Loucy (cell line): ENCODE data around the gene RILPL2.

Source experiments
- H2AFZ ChIP-seq: fragments of 200-600 bp; sonication (generic); 2 replicates; pipeline ENCODE4 v1.6.0; 2016; ENCODE audit warnings: antibody characterized with exemption, mild to moderate bottlenecking, low read length, moderate library complexity
- H3F3A ChIP-seq: fragments of 200-600 bp; 2 replicates; pipeline ENCODE4 v1.6.0; 2016; ENCODE audit warnings: antibody characterized with exemption, low read depth, mild to moderate bottlenecking
- H3K27me3 ChIP-seq: fragments of 200-600 bp; sonication (generic); 2 replicates; pipeline ENCODE4 v1.6.1; 2014; ENCODE audit warnings: low read length, mild to moderate bottlenecking; ENCODE audit not compliant: insufficient read depth, poor library complexity, severe bottlenecking
- H3K36me3 ChIP-seq: fragments of 200-600 bp; sonication (generic); 2 replicates; pipeline ENCODE4 v1.6.1; 2016; ENCODE audit warnings: low read length; ENCODE audit not compliant: insufficient read depth
- H3K4me1 ChIP-seq: fragments of 200-600 bp; sonication (generic); 2 replicates; pipeline ENCODE4 v1.5.1; 2014; ENCODE audit warnings: low read length, mild to moderate bottlenecking; ENCODE audit not compliant: insufficient read depth, poor library complexity, severe bottlenecking
- H3K4me2 ChIP-seq: fragments of 200-600 bp; sonication (generic); 2 replicates; pipeline ENCODE4 v1.6.0; 2014; ENCODE audit warnings: antibody characterized with exemption, low read length, low read depth, mild to moderate bottlenecking; ENCODE audit not compliant: poor library complexity, severe bottlenecking
- H3K4me3 ChIP-seq: fragments of 200-600 bp; sonication (generic); 2 replicates; pipeline ENCODE4 v1.5.1; 2014; ENCODE audit warnings: low read length, mild to moderate bottlenecking, mixed read lengths; ENCODE audit not compliant: poor library complexity, severe bottlenecking
- H3K79me2 ChIP-seq: fragments of 200-600 bp; sonication (generic); 2 replicates; pipeline ENCODE4 v1.6.1; 2014; ENCODE audit warnings: low read length; ENCODE audit not compliant: insufficient read depth
- H3K9ac ChIP-seq: fragments of 200-600 bp; sonication (generic); 2 replicates; pipeline ENCODE4 v1.6.0; 2014; ENCODE audit warnings: mild to moderate bottlenecking, low read depth, low read length, moderate library complexity; ENCODE audit not compliant: poor library complexity, severe bottlenecking
- H3K9me2 ChIP-seq: fragments of 200-600 bp; sonication (generic); replicated peaks from 2 replicates; pipeline ENCODE4 v1.6.1; 2016; ENCODE audit warnings: low read depth, low read length, mixed read lengths
- H3K9me3 ChIP-seq: fragments of 200-600 bp; sonication (generic); 2 replicates; pipeline ENCODE4 v1.6.1; 2014; ENCODE audit warnings: mild to moderate bottlenecking, antibody characterized with exemption, low read length, low read depth; ENCODE audit not compliant: insufficient read depth
- H4K20me1 ChIP-seq: fragments of 200-600 bp; sonication (generic); 2 replicates; pipeline ENCODE4 v1.6.0; 2014; ENCODE audit warnings: antibody characterized with exemption, low read length, mild to moderate bottlenecking; ENCODE audit not compliant: insufficient read depth, poor library complexity, severe bottlenecking
- EZH2phosphoT487 ChIP-seq: fragments of 200-600 bp; IDR thresholded peaks from 2 replicates; pipeline ENCODE4 v1.6.1; 2018; ENCODE audit warnings: antibody characterized with exemption, mild to moderate bottlenecking, moderate library complexity, borderline replicate concordance
- TF ChIP-seq, protein P1 (sequence below): fragments of 200-600 bp; sonication (generic); conservative IDR thresholded peaks from 2 replicates; pipeline ENCODE4 v1.5.1; 2014; ENCODE audit warnings: mild to moderate bottlenecking, antibody characterized with exemption, low read length

RILPL2 gene

DNA sequence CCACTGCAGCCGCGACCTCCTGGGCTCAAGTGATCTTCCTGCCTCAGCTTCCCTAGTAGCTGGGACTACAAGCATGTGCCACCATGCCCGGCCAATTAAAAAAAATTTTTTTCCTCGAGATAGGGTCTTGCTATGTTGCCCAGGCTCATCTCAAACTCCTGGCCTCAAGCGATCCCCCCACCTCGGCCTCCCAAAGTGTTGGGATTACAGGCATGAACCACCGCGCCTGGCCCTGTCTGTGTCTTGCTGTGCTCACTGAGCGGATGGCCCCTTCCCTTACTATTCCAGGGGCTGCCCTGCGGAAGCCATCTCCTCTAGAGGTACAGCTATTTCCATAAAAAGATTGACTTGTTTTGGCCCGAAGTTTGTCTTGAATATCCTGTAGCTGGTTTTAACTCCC is 41.6 kb upstream of the RILPL2 start:
- no peaks in the 10 kb centered on the region for H3K27me3 ChIP-seq
- H3K9me2 ChIP-seq, result no peaks in the 10 kb centered on the region
- no peaks in the 10 kb centered on the region for H3K79me2 ChIP-seq
- H3K36me3 ChIP-seq, result no peaks in the 10 kb centered on the region
- no peak overlapping the region for H3K4me2 ChIP-seq
- no peak overlapping the region for H3K9ac ChIP-seq
- H4K20me1 ChIP-seq, result no peaks in the 10 kb centered on the region
- H3F3A ChIP-seq, result no peaks in the 10 kb centered on the region
- H2AFZ ChIP-seq, result no peak overlapping the region
- no peak overlapping the region for H3K4me3 ChIP-seq
- TF ChIP-seq, protein P1, sequence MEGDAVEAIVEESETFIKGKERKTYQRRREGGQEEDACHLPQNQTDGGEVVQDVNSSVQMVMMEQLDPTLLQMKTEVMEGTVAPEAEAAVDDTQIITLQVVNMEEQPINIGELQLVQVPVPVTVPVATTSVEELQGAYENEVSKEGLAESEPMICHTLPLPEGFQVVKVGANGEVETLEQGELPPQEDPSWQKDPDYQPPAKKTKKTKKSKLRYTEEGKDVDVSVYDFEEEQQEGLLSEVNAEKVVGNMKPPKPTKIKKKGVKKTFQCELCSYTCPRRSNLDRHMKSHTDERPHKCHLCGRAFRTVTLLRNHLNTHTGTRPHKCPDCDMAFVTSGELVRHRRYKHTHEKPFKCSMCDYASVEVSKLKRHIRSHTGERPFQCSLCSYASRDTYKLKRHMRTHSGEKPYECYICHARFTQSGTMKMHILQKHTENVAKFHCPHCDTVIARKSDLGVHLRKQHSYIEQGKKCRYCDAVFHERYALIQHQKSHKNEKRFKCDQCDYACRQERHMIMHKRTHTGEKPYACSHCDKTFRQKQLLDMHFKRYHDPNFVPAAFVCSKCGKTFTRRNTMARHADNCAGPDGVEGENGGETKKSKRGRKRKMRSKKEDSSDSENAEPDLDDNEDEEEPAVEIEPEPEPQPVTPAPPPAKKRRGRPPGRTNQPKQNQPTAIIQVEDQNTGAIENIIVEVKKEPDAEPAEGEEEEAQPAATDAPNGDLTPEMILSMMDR, result no peak
- no peak for TF ChIP-seq EZH2phosphoT487
- peaks cover 5% of the 10 kb centered on the region for H3K4me1 ChIP-seq
- H3K9me3 ChIP-seq, result no peaks in the 10 kb centered on the region

DNA sequence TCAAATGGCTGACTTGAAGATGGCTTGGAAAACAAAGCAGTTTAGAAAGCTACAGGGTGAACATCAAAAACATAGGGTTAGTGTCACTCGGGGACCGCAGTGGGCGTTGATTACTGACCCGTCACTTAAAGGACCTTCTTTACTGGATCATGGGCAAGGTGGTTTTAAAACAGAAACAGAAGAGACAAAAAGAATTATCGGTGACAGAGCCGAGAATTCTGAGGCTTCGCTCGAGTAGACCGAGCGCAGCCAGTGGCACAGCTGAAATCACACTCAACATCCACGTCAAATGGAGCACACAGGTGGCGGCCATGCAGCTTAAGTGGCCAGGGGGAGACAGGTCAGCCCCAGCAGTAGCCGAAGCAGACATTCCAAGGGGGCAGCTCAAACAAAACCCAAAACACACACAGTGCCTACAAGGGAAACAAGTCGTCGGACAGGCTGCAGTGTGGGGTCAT is 38.8 kb upstream of the RILPL2 start:
- Histone ChIP-seq H3K9ac (no peak overlapping the region), H2AFZ (no peak overlapping the region), H3K4me2 (no peak overlapping the region), H3K4me3 (no peak overlapping the region), H3K36me3 (no peaks in the 10 kb centered on the region; the same call in 1 of the 2 replicates), H4K20me1 (no peaks in the 10 kb centered on the region), H3K79me2 (no peaks in the 10 kb centered on the region), H3K9me2 (no peaks in the 10 kb centered on the region), H3K9me3 (no peaks in the 10 kb centered on the region), H3K27me3 (no peaks in the 10 kb centered on the region), H3F3A (no peaks in the 10 kb centered on the region), H3K4me1 (no peaks in the 10 kb centered on the region)
- TF ChIP-seq EZH2phosphoT487, result no peak
- TF ChIP-seq, protein P1, result no peak

DNA sequence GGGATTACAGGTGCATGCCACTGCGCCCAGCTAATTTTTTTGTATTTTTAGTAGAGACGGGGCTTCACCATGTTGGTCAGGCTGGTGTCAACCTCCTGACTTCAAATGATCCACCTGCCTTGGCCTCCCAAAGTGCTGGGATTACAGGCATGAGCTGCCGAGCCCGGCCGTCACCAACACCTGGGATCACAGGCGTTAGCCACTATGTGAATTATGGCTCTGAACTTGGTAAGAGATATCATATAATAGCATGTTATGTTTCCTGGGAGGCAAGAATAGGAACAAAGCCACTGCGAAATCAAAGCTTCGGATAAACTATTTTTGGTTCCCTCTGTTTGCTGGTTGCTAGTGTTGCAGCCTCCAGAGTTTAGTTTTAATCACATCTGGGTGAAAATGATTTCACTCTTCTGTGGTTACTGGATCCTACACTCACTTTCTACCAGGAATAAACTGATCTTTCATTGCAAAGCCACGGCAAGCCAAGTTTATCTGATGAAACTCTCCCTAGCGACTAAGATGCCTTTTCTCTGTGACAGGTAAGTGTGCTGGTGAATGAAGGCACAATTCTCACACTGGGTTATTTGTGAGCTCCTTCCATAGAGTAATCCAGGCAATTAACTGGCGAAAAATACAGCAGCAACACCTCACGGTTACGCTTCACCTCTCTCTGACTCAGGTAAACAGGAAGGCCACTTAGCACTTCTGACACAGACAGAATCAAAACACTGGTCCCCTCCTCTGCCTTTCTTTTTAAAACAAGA is 38.2 kb upstream of the RILPL2 start:
- H3K4me2 ChIP-seq, result no peak overlapping the region
- no peaks in the 10 kb centered on the region; the same call in 1 of the 2 replicates for H3K36me3 ChIP-seq
- no peaks in the 10 kb centered on the region for H3K9me2 ChIP-seq
- H3K79me2 ChIP-seq, result no peaks in the 10 kb centered on the region
- H3K4me1 ChIP-seq, result no peaks in the 10 kb centered on the region
- H3K27me3 ChIP-seq, result no peaks in the 10 kb centered on the region
- no peak overlapping the region for H2AFZ ChIP-seq
- no peaks in the 10 kb centered on the region for H3K9me3 ChIP-seq
- no peaks in the 10 kb centered on the region for H4K20me1 ChIP-seq
- H3K4me3 ChIP-seq, result no peak overlapping the region
- TF ChIP-seq EZH2phosphoT487, result no peak
- TF ChIP-seq, protein P1, result no peak
- no peaks in the 10 kb centered on the region for H3F3A ChIP-seq
- H3K9ac ChIP-seq, result no peak overlapping the region
